ENCODE results near the gene ATF6.
A peak's percentile ranks its signal among the peaks of the same experiment; 100 is the strongest.

The ATF6 gene

DNA sequence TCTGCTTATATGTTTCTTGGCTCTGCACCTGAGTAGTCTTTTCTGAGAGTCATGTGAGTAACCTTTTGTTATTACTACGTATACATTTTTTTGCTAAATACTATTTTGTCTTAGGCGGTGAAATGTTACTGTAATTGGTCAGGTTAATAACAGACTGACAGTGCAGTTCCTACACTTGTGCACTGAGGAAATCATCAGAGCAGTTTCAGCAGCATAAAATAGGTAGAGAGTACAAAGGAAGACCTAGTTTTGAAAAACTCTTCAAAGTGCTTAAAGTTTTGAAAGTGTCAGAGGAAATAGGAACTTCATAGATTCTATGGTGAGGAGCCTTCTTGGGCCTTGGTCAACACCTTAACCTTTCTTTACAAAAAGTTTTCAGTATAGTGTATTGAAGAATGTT lies 11.1 kb downstream of the ATF6 start:
- Histone ChIP-seq H3K4me3 (ENCODE audit: low read length) (no peak overlapping the region), H3K27me3 (ENCODE audit: control insufficient read depth, low read length) (no peaks in the 10 kb centered on the region), H4K20me1 (ENCODE audit: control insufficient read depth, insufficient read depth, low read depth, low read length) (0 out of 2 replicates have a peak, but pooled peaks cover 9% of the 10 kb centered on the region), H3K79me2 (ENCODE audit: control insufficient read depth, low read length) (peaks cover 77% of the 10 kb centered on the region), H3K4me1 (ENCODE audit: control insufficient read depth, low read length) (peaks cover 35% of the 10 kb centered on the region), H3K27ac (ENCODE audit: low read depth, low read length) (no peak overlapping the region), H3K36me3 (ENCODE audit: control insufficient read depth, low read length) (peaks cover 39% of the 10 kb centered on the region), H3K9me3 (ENCODE audit: control insufficient read depth, insufficient read depth, low read length) (no peaks in the 10 kb centered on the region), H3K4me2 (ENCODE audit: low read length) (no peak overlapping the region), H3K9me2 (replicated peaks; ENCODE audit: control insufficient read depth, low read length) (no peaks in the 10 kb centered on the region), H3F3A (ENCODE audit: control insufficient read depth, insufficient read depth) (peaks cover 8% of the 10 kb centered on the region)
- TF ChIP-seq, protein P1, sequence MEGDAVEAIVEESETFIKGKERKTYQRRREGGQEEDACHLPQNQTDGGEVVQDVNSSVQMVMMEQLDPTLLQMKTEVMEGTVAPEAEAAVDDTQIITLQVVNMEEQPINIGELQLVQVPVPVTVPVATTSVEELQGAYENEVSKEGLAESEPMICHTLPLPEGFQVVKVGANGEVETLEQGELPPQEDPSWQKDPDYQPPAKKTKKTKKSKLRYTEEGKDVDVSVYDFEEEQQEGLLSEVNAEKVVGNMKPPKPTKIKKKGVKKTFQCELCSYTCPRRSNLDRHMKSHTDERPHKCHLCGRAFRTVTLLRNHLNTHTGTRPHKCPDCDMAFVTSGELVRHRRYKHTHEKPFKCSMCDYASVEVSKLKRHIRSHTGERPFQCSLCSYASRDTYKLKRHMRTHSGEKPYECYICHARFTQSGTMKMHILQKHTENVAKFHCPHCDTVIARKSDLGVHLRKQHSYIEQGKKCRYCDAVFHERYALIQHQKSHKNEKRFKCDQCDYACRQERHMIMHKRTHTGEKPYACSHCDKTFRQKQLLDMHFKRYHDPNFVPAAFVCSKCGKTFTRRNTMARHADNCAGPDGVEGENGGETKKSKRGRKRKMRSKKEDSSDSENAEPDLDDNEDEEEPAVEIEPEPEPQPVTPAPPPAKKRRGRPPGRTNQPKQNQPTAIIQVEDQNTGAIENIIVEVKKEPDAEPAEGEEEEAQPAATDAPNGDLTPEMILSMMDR (IDR thresholded peaks at IDR 0.05; ENCODE audit: low read depth, low read length, poor library complexity, severe bottlenecking), result no peak
- TF ChIP-seq EZH2phosphoT487 (IDR thresholded peaks at IDR 0.05; ENCODE audit: borderline replicate concordance, low read length), result no peak

DNA sequence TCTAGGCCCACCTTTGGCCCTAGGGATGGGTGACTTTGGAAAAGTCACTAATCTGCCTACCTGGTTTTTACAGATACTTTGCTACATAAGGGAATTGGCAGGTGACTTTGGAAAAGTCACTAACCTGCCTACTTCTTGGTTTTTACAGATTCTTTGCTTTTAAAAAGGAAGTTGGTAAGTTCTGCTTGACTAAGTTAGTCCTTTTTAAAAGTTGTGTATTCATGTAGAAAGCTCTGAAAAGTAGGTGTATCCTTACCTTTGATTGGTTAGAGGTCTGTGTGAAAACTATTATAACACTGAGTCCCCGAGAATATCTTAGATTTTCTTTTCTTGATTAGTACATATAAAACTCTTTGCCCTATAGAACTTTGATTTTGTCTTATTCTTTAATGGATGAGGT lies 12.4 kb downstream of the ATF6 start:
- no peaks in the 10 kb centered on the region for H3K27me3 ChIP-seq (ENCODE audit: control insufficient read depth, low read length)
- H3F3A ChIP-seq (ENCODE audit: control insufficient read depth, insufficient read depth), result peaks cover 8% of the 10 kb centered on the region
- no peak for TF ChIP-seq EZH2phosphoT487 (IDR thresholded peaks at IDR 0.05; ENCODE audit: borderline replicate concordance, low read length)
- TF ChIP-seq, protein P1 (IDR thresholded peaks at IDR 0.05; ENCODE audit: low read depth, low read length, poor library complexity, severe bottlenecking), result no peak
- H3K9me2 ChIP-seq (replicated peaks; ENCODE audit: control insufficient read depth, low read length), result no peaks in the 10 kb centered on the region
- H3K36me3 ChIP-seq (ENCODE audit: control insufficient read depth, low read length), result peaks cover 49% of the 10 kb centered on the region
- peak overlapping the region; percentile 26; the same call in 1 of the 2 replicates for H3K4me3 ChIP-seq (ENCODE audit: low read length)
- H3K4me2 ChIP-seq (ENCODE audit: low read length), result peak overlapping the region; percentile 34
- 0 out of 2 replicates have a peak, but pooled peaks cover 9% of the 10 kb centered on the region for H4K20me1 ChIP-seq (ENCODE audit: control insufficient read depth, insufficient read depth, low read depth, low read length)
- H3K4me1 ChIP-seq (ENCODE audit: control insufficient read depth, low read length), result peaks cover 30% of the 10 kb centered on the region
- 0 out of 2 replicates have a peak overlapping the region, but pooled peaks have one; percentile 4 for H3K27ac ChIP-seq (ENCODE audit: low read depth, low read length)
- H3K9me3 ChIP-seq (ENCODE audit: control insufficient read depth, insufficient read depth, low read length), result no peaks in the 10 kb centered on the region
- peaks cover 65% of the 10 kb centered on the region for H3K79me2 ChIP-seq (ENCODE audit: control insufficient read depth, low read length)

DNA sequence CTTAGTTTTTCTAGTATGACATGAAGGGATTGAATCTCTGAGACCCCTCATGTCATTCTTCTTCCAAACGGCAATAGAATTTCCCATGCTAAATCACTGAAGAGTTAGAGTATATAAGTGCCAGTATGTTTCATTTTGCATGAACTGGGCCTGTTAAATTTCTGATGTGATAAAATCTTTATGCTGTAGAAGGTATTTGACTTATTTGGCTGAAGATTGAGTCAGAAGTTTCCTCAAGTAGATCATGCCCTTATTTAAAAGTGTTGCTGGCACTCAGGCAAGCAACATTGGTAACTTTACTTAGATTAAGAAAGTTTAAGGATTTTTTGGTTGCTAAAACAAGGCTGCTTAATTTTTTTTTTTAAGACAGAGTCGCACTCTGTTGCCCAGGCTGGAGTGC lies 13.3 kb downstream of the ATF6 start:
- H3K4me2 ChIP-seq (ENCODE audit: low read length), result peak overlapping the region; percentile 34
- H3K4me3 ChIP-seq (ENCODE audit: low read length), result peak overlapping the region; percentile 26; the same call in 1 of the 2 replicates
- H3F3A ChIP-seq (ENCODE audit: control insufficient read depth, insufficient read depth), result peaks cover 8% of the 10 kb centered on the region
- peak overlapping the region; percentile 4; the same call in 1 of the 2 replicates for H3K27ac ChIP-seq (ENCODE audit: low read depth, low read length)
- H3K27me3 ChIP-seq (ENCODE audit: control insufficient read depth, low read length), result no peaks in the 10 kb centered on the region
- peaks cover 54% of the 10 kb centered on the region for H3K36me3 ChIP-seq (ENCODE audit: control insufficient read depth, low read length)
- H4K20me1 ChIP-seq (ENCODE audit: control insufficient read depth, insufficient read depth, low read depth, low read length), result 0 out of 2 replicates have a peak, but pooled peaks cover 9% of the 10 kb centered on the region
- H3K4me1 ChIP-seq (ENCODE audit: control insufficient read depth, low read length), result peaks cover 30% of the 10 kb centered on the region
- no peaks in the 10 kb centered on the region for H3K9me3 ChIP-seq (ENCODE audit: control insufficient read depth, insufficient read depth, low read length)
- peaks cover 56% of the 10 kb centered on the region for H3K79me2 ChIP-seq (ENCODE audit: control insufficient read depth, low read length)
- no peaks in the 10 kb centered on the region for H3K9me2 ChIP-seq (replicated peaks; ENCODE audit: control insufficient read depth, low read length)
- TF ChIP-seq, protein P1 (IDR thresholded peaks at IDR 0.05; ENCODE audit: low read depth, low read length, poor library complexity, severe bottlenecking), result no peak
- no peak for TF ChIP-seq EZH2phosphoT487 (IDR thresholded peaks at IDR 0.05; ENCODE audit: borderline replicate concordance, low read length)

Data from DOHH2 (cell line).